ENCODE measurements around the gene RSPH3.

The RSPH3 gene

GRCh38 chr6:158933079-158933595, 66.9 kb downstream of the RSPH3 start:
- no peak for DNase-seq

- no peak for DNase-seq
Measured at GRCh38 chr6:158928068-158928467, 71.9 kb downstream of the RSPH3 start.

- no peak for DNase-seq
Measured at GRCh38 chr6:158926414-158926813, 73.6 kb downstream of the RSPH3 start.

- no peak for DNase-seq
Measured at GRCh38 chr6:158924499-158925455, 75.2 kb downstream of the RSPH3 start.

GRCh38 chr6:158923805-158924498, 76.0 kb downstream of the RSPH3 start:
- DNase-seq, result no peak

All from AML-193 (cell line).